Measurements from ENCODE around the gene ZNF580.

The ZNF580 gene

DNA sequence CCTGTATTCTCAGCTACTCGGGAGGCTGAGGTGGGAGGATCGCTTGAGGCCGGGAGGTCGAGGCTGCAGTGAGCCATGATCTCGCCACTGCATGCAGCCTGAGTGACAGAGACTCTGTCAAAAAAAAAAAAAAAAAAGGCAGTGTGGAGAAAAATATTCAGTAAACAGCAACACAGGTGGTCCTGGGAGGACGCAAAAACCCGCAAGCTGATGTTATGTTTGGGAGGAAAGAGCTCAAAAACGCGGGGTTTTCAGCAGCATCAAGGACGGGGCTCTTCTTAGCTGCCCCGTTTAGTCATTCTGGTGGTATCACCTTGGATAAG lies 15.8 kb upstream of the ZNF580 start:
- no peak for DNase-seq

DNA sequence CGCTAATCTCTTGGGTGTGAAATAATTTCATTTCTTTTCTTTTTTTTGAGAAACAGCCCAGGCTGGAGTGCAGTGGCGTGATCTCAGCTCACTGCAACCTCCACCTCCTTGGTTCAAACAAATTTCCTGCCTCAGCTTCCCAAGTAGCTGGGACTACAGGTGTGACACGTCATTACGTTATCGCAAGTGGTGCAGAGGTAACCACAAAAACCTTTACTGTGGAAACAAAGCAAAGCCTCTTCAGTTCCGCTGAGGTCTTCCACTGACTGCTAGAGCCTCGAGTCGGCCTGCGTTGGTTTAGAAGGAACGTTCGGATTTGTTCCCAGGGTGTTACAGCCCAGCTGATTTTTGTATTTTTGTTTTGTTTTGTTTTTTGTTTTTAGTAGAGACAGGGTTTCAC lies 14.5 kb upstream of the ZNF580 start:
- no peak for DNase-seq

DNA sequence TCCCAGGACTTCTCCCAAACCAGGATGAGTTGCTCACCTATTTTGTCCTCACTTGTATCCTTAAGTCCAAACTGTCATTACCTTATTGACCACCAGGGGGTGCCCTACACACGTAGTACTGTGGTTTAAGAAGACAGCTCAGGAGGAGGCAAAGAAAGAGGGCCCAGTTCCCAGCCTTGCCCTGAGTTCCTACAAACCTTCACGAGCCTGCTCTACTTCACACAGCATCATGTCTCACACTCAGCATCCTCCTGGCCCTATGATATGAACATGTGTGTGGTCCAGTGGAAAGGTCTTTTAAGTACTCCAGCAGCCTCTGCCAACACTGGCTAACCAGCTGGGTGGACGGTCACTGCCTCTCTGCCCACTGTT lies 8.4 kb upstream of the ZNF580 start:
- peak; percentile 83 for DNase-seq

DNA sequence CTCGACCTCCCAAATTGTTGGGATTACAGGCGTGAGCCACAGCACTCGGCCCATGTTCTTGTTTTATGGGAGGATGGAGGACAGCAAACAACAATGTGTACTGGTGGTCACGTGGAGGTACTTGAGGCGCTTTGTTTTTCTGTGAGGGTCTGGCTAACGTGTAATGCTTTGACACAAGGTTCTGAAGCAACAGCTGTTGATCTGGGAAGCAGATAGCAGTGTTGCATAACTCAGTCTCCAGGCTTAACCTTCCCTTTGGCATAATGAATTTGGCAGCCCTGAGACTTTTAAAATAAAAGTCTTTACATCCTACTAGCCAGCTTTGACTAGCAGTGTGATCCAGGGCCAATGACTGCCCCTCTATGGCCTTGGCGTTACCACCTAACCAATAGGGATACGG lies 6.9 kb upstream of the ZNF580 start:
- no peak for DNase-seq

DNA sequence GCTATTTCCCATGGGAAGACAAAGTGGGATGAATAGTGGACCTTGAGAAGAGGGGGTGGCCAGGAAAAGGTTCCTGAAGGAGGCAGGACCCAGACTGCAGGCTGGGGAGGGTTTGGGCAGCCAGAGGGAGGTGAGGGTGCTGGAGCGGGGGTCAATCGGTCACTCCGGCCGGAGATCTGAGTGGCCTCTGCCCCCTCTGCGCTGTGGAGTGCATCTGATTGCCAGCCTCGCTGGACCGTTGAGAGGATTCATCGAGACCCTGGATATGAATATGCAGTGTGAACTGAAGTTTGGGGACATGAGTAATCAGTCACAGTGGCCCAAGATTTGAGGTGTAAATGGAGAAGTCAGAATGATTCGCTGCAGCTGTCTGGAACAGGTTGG lies 5.5 kb upstream of the ZNF580 start:
- no peak for DNase-seq

DNA sequence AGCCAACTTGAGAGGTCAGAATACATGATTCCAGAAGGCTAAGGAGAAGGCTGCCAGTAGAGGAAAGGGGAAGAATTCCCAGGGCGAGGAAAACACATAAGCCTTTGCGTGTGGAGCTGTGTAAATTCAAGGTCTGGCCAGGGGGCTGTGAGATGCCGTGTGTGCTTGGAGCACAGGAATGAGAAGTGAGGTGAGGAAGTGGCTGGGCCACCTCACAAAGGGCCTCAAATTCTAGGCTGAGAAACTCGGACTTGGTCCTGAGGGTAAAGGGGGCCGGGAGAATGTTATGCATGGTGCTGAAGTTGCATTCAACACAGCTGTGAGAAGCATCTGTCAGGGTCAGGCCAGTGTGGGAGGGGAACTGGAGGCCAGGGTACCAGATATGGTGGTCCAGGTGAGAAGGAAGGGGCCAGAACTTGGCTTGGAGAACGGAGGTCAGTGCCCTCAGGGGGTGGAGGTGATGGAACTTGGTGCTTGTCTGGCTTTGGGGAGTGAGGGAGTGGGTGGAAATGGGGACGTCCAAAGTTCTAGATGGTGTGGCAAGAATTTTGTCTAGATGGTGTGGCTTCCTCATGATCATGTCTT lies 4.9 kb upstream of the ZNF580 start:
- no peak for DNase-seq

DNA sequence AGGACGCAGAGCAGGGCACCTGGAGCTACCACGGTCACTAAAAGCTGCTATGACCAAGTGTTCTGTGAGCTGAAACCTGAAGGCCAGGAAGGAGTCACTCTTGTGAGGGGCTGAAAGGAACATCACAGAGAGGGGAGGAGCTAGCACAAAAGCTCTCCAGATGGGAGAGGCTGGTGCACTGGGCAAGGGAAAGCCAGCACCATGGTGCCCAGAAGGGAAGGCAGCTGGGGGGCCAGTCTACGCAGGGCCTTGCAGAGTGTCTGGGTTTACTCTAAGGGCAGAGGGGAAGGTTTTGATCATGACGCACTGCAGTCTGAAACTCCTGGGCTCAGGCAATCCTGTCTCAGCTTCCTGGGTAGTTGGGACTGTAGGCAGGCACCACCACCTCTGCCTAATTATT lies 4.1 kb upstream of the ZNF580 start:
- DNase-seq = no peak

DNA sequence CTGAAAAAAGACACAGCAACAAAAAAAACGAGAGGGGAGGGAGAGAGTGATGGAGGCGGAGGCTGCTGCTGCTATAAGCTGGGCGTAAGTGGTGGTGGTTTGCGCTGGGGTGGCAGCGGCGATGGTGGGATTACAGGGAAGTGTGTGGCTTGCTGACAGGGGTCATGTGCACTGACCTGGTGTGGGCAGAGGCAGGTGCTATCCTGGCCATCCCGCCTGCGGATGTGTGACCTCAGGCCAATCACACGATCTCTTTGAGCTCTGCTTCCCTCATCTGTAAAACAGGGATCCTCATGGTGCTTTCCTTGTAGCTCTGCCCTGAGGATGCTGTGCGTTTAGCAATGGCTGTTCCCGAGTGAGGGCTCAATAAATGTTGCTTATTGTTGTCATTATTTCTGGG lies 3.3 kb upstream of the ZNF580 start:
- DNase-seq = no peak

DNA sequence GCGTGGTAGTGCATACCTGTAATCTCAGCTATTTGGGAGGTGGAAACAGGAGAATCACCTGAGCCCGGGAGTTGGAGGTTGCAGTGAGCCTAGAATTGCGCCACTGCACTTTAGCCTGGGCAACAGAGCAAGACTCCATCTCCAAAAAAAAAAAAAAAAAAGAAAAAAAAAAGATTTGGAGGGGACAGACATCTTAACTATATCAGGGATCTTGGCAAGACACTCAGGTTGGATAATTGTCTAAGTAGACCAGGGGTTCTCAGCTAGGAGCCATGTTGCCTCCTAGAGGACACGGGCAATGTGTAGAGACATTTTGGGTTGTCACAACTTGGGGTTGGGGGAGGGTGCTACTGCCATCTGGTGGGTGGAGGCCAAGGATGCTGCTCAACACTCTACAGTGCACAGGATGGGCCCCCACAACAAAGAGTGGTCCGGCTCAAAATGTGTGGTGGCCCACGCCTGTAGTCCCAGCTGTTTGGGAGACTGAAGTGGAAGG lies 1.9 kb upstream of the ZNF580 start:
- no peak for DNase-seq

DNA sequence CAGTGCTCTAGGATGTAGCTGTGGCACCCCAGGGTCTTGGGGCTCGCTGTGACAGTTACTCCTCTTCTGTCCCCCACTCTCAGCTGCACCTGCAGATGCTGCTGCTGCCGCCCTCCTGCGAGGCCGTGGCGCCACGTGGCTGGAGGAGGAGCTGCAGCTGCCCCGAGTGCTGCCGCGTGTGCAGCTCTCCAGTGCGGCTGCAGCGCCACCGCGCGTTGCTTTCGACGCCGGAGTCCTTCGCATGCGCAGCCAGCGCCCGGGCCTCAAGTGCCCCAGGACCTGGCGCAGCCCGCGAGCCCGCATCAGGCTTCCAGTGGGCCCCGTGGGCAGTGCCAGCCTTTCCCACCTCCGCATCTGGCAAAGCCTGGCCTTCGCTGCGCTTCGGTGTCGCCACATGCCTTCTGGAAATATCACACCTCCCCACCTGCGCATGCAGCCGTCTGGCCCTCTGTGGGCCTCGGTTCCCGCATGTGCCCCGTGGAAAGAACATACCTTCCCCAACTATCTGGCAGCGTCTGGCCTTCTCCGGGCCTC lies 692 bp upstream of the ZNF580 start:
- DNase-seq = peak; percentile 34

DNA sequence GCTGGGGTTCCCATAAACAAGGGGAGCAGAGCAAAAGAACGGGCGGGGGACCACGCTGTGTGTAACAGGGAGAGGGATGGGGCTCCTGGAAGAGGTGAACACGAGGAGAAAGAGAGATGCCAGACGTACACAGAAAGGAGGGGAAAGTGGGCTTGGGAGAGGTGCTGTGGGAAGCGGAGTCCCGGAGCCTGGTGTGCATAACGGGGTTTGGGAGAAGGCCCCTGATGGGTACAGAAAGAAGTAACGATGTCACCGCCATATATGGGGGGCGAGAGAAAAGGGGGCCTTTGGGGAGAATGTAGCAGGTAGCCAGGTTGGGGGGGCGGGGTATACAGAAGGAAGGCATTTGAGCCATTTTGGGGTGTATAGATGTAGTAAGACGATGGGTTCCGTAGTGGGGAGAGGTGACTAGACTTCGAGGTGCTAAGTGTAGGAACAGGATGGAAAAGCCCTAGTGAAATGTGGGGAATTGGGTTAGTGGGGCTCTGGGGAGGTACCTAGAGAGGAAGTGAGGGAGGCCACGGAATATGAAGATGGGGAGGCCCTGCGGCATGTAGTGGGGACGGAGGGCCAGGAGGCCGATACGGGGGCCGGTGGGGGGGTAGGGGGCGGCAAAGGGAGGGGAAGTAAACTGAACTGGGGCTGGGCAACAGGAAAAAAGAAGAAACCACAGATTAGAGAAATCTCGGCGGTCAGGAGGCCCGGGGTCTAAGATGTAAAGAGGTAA lies 787 bp downstream of the ZNF580 start:
- no peak for DNase-seq

DNA sequence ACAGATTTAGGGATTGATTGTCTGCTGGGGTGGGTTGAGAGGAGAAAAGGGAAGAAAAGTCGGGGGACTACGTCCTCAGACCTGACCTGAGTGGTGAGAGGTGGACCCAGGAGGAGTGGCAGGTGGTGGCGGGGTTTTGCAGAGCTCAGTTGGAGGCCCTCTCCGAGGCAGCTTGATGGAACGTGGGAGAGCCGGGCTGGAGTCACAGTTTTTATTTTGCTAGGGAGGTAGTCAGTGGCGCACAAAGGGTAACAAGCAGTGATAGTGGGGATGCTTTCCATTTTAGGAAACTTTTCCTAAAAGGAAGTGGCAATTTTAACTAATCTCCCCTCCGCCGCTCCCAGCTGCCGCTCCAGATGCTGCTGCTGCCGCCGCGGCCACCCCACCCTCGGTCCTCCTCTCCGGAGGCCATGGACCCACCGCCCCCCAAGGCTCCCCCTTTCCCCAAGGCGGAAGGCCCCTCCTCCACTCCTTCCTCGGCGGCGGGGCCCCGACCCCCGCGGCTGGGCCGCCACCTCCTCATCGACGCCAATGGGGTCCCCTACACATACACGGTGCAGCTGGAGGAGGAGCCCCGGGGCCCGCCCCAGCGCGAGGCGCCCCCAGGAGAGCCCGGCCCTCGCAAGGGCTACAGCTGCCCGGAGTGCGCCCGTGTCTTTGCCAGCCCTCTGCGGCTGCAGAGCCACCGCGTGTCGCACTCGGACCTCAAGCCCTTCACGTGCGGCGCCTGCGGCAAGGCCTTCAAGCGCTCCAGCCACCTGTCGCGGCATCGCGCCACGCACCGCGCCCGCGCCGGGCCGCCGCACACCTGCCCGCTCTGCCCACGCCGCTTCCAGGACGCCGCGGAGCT lies 1.6 kb downstream of the ZNF580 start:
- no peak for DNase-seq

DNA sequence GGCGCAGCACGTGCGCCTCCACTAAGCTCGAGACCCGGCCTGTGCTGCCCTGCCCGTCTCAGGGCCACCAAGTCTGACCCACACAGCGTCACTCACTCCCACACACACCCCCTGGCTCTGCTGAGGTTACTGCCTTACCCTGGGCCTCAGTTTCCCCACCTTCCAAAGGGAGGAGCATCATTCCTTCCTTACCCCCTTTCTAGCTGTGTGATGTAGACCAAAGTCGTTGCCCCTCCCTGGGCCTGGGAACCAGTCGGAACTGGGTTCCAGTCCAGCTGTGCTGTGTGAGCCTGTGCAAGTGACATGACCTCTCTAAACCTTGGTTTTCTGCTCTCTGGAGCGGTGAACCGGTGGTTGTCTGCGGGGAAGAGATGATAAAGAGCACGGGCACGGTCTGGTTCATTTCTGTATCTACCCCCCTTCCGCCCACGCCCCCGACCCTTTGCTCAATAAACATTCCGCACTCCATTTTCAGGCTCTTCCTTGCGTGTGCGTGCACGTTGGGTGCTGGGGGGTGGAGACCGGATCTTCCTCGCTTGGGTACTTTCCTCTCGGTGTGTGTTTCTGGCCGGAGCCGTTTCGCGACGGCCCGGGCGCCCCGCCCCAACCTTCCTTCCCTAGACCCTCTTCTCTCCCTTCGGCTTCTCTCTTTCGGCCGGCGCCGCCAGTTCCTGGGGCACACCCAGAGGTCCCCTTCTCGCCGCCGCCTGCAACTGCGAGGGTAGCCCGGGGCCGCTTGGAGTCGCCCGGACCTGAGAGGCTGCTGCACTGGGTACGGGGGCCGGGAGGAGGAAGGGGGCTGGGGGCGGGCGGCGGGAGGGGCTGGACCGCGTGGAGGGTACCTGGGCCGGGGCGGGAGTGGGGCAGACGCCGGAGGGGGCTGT lies 2.4 kb downstream of the ZNF580 start, which contains the start of gene ZNF581:
Gene ZNF581, plus strand, starts transcription at position 647 of the 884 bp plus-strand sequence. CDS start 923 bp downstream, outside the sequence.
- DNase-seq = peak; percentile 50

DNA sequence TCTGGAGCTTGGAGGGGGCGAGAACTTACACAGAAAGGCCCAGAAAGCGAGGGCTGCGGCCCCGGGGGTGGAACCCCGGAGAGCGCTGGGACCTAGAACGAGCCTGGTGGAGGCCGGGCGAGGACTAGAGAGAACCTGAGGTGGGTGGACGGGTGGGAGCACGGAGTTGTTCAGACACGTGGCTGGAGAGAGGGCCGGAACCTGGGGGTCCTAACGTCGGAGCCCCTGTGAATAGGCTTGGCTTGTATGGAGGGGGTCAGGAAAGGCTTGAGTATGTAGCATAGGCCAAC lies 3.0 kb downstream of the ZNF580 start:
- peak; percentile 16 for DNase-seq

DNA sequence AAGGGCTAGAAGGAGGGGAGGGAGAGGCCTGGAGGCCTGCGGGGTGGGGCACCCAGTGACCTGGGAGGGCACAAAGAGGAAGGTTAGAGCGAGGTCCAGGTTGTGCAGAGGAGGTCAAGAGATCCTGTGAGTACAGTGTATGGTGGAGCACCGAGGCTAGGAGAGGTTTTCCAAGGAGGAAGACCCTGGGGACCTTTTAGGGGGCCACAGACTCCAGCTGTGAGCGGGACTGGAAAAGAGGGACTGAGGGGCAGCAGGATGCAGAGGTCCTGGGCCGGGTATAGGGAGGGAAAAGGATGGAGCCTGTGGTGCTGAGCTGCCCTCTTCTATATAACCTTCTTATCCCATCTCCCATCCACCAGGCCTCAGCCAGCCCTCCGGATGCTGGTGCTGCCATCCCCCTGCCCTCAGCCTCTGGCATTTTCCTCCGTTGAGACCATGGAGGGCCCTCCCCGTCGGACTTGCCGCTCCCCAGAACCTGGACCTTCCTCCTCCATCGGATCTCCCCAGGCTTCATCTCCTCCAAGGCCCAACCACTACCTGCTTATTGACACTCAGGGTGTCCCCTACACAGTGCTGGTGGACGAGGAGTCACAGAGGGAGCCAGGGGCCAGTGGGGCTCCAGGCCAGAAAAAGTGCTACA lies 3.5 kb downstream of the ZNF580 start:
- no peak for DNase-seq

DNA sequence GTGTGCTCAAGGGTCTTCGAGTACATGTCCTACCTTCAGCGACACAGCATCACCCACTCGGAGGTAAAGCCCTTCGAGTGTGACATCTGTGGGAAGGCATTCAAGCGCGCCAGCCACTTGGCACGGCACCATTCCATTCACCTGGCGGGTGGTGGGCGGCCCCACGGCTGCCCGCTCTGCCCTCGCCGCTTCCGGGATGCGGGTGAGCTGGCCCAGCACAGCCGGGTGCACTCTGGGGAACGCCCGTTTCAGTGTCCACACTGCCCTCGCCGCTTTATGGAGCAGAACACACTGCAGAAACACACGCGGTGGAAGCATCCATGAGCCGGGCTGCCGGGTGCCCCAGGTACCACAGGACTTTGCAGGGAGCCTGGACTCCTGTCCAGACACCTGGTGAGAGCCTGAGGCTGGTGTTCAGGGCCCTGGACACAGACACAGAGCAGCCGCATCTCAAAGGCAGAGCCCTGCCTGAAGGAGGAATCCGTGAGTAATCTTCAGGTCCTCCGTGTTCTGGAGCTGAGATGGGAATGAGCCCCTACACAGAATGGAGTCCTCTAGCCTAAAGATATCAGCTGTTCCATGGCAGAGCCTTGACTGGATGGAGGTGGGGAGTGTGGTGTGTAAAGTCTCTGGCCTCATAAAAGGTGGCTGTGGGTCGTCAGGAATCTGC lies 4.2 kb downstream of the ZNF580 start:
- DNase-seq = no peak

DNA sequence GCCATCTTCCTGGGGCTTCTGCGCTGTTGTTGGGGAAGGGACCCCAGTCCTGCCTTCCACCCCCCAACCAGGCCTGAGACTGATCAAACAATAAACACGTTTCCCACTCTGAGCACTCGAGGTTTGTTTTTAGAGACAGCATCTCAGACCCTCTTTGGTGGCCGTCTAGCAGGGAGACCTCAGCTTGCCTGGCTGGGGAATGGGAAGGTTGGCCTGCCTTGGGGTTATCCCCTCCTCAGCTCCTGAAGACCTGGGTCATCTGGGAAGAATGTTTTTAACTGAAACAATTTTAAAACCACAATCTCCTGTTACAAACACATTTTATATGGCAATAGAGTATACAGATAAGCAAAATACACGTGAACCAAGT lies 4.7 kb downstream of the ZNF580 start:
- DNase-seq = no peak

DNA sequence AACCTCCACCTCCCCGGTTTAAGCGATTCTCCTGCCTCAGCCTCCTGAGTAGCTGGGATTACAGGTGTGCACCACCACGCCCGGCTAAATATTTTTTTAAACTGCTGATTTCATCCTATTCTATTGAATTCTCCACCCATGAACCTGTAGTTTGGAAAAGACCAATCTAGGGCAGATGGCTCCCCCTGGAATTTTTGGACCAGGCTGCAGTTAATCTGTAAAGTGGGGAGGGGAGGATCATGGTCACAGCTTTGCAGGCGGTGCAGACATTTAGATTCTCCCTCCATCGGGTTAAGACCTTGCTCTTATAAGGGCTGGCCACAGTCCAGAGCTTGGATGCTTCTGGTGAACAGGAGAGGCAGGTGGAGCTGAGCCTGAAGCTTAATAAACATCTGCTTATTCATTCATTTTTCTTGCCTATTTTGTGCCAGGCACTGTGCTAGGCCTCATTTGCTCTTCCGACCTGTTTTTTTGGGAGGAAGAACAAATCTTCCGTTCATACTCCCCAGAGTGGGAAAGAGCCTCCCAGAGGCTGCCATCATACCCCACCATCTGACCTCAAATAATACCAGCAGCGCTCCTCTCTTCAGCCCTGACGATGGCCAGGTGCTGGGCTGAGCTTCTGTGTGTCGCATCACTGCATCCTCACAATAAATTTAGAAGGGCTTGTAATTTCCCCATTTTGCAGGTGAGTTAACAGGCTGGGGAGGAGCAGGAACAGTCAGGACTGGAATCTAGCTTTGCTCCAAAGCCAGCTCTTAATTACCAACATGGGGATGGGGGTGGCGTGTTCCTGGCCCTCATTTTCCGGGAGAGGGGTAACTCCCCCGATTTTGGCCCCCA lies 6.3 kb downstream of the ZNF580 start:
- DNase-seq = peak; percentile 24

DNA sequence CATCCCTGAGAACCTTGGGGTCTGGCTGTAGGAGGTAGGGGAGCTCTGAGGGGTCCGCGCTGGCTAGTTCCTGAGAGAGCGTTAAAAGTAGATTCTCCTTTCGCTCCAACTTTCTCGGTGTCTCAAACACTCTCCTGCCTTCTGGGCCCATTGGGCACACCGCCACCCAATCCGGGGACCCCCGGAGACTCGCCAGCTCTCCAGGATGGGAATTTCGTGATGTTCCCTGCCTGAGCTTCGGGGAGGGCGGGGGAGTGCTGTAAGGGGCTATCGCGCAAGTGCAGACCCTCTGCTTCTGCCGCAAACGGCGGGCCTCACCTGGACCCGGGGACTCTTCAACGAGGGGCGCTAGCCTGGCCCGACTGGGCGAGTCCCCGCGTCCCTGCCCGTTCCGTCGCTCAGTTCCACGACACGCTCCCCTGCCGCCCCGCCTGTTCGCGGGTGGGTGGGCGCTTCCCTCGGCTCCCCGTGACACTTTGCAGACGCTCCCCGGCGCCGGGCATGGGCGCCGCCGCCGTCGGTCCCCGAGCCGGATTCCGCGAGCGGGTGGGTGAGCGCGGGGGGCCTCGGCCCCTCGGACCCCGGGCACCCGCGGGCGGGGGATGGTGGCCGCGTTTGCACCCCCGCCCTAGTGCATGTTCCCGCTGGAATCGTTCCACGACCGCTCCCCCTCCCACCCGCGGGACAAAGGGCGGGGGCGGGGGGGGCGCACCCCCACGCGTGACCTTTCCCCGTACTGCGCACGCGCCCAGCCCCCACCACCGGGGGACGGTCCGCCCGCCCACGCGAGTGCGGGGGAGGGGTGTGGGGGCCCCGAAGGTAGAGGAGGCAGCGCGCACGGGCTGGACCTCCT lies 7.2 kb downstream of the ZNF580 start, which contains the start of gene CCDC106:
Gene CCDC106, plus strand, starts transcription at position 481 of the 853 bp plus-strand sequence. CDS start 835 bp downstream, outside the sequence.
- peak; percentile 79 for DNase-seq
